COLO668 (cell line): ENCODE data around the gene CLK2.
A peak's percentile ranks its signal among the peaks of the same experiment; 100 is the strongest.
"Not testable (repeated sequence)": the region's sequence is repeated elsewhere in the genome, so short reads cannot be mapped to it uniquely, and the experiment has no call there.

ENCODE experiments used
- DNase-seq: peaks from one replicate; lab custom pipeline; 2025; ENCODE audit not compliant: unreplicated experiment; lab: John Stamatoyannopoulos, UW

The CLK2 gene

DNA sequence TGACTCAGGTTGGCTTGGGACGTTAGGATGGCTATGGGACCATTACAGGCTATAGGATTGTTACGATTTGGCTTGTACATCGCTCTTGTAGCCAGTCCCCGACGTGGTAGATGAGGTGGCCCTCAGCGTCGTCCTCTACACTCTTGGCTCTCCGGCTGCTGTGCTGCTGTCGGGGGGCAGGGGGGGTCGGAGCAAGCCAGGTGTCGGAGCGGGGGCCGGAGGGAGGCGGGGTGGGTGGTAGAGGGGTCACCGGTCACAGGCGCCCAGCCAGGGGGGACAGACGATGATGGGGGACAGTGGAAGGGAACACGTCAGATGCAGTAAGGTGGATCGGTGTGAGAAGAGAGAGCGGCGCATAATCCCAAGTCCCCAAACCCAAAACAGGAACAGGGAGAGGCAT lies 4.7 kb downstream of the CLK2 start:
- no peak for DNase-seq

DNA sequence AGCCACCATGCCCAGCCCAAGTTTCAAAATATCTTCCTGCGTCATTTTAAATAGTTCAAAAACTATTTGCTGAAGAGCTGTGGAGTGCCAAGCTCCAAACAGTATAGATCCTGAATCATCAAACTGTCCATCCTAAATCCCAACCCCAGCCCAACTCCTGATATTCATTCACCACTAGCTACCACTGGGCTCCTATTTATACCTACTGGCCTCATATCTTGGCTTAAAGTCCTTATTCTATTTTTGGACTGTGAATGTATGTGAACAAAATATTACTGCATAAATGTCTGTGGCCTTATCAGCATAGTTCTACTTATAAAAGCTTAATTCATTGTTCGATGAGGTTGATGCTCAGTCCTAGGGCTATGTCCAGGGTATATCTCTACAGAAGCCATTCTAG lies 5.9 kb downstream of the CLK2 start:
- no peak for DNase-seq

DNA sequence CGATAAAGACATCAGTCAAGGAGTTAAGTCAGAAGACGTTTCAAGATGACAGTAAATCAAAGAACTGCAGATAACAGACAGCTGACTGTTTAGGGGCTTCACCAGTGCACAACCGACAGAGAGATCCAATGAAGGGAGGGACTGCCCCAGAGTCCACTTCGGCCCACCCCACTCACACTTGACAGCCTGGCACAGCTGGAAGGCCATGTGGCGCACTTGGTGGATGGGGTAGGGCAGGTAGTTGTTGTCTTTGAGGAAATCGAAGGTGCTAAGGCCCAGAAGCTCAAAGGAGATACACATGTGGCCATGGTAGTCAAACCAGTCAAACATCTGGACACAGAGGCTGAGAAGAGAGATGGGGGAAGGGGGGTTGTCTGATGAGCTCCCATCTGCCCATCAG lies 6.8 kb downstream of the CLK2 start:
- no peak for DNase-seq

DNA sequence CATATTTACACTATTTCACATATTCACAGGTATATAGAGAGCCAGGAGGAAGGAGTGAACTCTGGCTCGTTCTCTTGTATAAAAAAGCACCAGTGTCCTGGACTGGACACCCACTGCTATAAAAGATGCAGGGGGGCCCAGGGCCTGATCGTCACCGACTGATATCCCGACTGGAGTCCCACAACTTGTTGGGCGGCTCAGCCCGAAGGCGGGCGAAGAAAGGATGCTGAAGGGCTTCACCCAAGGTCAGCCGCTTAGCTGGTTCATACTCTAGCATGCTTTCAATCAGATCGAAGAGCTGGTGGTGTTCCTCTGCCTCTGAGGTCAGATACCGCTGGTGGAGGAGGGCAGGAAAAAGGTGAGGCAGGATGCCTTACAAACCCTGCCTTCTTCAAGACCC lies 10.2 kb downstream of the CLK2 start:
- DNase-seq, result no peak

DNA sequence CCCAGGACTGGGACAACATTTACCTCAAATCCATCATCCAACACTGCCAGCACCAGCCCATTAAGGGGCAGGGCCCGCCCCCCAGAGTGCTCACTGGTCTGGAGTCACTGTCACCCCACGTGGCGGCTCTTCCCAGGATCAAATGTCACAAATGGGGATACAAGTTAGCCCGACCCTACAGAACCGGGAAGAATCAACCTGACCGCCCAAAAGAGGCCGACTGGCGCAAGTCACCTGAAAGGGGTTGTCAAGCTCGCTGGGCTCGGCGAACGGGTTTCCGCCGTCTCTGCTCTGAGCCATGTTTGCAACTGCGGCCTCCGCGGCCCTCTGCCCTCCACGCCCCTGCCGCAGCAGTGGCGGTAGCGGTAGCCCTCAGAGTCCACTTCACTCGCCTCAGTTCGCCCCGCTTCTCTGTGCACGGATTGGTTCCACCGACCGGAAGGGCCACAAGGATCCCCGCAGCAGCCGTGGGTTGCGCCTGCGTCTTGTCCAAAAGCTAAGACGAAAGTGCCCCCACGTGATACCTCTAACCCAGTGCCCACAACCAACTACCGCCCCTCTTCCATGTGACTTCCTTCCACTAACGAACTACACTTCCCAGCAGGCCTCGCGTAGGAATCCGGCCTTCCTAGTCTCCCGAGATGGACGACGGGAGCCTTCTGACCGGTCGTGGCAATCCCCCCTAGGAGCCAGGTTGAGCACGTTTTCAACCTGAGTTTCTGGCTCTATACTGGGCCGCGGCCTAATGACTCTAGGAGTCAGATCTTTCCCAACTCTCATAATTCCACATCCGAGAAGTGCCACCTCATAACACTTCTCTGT lies 11.2 kb downstream of the CLK2 start, which contains the start of gene SCAMP3:
Gene SCAMP3, minus strand, starts transcription at position 509 of the 822 bp plus-strand sequence. Its CDS starts 209 bp downstream, at position 300.
- DNase-seq, result peak; percentile 95

DNA sequence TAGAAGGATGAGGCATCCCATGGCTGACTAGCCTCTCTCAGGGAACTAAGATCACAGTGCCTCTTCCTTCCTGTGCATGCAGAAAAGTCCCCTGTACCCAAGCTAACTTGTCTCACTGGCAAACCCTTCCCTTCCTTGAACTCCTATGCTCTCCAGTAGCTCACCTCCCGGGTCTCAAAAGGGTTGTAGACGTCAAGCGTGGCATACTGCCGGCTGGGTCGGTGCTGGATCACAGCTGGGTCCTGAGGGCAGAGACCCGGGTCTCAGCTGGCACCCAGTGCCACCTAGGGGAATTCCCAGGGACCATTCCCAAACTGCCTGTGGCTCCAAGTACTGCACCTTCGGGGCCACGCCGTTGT lies 11.8 kb downstream of the CLK2 start:
- peak; percentile 72 for DNase-seq

DNA sequence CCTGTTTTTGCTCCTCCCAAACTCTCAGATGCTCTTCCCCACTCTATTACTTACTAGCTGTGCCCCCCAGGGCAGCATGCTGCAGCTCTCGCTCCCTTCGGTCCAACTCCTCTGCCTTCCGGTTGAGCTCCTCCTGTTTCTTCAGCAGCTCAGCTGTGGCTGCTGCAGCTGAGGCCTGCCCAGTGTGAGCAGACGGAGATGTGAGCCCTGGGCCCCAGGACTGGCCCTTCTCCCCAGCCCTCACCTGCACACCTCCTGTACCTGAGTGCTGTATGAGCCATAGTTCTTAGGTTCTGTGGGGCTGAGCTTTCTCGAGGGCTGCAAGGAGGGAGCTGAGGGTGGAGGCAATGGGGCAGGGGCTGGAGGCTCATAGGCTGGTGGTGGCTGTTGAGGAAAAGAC lies 13.0 kb downstream of the CLK2 start:
- DNase-seq, result no peak

DNA sequence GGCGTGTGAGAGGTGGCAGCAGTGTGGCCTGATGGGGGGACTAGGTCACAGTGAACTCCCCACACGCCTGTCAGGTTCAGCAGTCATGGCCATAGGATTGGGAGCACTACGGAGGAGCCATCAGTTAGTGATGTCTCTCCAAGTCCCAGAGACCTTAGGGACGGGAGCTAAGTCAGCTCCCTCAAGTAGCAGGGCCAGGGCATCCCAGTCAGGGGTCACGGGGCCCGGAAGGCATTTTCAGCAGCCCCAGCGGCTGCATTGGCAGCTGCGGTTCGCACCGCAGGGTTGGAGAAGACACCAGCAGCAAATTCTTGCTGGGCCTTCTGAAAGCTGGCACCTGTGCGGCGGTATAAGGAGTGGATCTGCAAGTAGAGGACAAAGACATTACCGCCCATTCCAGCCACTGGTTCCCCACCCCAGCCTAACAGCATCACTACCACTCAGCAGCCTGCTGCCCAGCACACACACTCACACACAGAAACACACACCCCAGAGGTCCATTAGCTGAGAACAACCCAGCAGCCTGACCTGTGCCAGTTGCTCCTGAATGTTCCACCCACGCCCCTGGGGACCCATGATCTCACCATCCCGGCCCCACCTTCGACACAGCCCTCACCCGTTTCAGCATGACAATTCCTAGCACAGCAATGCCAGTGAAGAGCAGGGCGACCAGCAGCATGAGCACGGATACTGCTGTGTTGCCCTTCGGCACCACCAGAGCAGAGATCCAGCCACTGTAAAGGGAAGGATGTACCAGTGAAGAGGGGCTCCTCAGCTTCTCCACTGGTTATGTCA lies 17.0 kb downstream of the CLK2 start:
- DNase-seq, result no peak

DNA sequence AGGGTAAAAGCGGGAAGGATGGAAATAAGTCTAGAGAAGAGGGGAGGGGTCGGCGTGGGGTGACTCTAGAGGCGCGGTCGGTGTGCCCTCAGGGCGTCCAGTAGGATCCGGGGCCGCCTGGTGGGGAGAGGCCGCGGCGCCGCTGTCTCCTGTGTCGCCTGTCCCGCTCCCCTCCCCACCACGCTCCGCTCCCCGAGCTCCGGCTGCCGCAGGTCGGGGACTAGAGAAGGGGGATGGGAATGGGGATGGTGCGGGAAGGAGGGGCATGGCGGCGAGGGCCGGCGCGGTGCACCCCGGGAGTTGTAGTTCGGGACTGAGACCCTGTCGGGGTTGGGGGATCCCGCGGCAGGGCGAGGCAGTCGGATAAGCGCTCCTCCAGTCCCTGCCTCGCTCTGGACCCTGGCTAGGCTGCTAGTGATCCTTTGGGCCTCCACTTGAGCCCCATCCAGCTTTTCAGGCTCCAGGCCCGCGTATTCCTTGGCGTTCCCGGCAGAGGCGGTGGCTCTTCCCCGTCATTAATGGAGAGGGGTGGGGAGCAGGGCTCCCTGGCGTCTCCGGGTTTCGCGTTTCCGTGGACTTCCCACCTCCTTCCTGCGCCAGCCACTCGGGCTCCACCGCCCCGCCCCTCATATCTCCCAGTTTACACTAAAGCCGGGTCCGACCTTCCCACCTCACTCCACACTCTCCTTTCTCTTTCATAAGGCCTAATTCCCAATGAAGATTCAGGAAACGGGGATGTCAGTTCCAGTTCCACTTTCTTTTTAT lies 17.9 kb downstream of the CLK2 start, which contains the start of gene ENTREP3:
Gene ENTREP3, minus strand, starts transcription at position 241 of the 765 bp plus-strand sequence. CDS start 606 bp downstream, outside the sequence.
- DNase-seq, result peak; percentile 89

DNA sequence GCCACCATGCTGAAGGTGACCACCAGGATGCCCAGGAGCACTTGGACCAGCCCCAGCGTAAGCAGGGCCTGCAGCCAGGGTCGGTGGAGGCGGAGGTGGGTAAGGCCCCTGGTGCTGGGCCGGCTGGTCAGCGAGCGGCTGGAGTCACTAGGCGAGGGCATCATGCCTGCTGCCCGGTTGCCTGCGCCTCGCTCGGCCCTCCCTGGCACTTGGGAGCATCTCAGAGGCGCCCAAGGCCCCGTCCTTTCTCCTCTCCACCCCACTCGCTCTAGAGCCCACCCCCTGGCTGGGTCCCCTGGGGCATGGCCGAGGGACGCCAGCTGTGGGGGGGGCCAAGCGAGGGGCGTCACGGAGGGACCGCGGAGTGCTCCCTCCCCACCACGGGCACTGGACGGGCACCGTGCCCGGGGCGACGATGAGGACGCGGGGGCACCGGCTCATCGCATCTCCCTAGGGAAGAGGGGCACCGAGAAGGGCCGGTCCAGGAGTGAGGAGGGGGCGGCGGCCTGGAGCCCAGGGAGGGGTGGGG lies 18.5 kb downstream of the CLK2 start:
- no peak for DNase-seq

DNA sequence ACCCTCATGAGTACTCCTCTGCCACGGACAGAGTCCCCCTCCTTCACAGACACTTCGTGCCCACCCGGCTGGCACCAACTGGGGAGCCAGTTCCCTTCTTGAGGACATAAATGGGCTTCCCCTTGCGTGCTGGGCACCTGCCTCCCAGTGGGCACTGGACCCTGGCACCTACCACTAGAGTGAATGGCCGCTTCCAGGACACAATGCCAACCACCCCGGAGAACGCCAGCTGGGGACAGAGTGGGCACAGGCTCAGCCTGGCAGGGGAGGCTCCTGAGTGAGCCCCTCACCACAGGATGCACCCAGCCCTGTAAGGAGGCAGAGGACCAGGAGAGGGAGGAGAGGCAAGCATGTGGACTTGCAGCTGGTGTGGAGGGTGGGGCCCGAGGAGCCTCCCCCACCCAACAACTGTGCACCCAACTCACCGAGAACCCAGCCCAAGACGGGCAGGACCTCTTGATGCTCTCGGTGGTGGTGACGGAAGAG lies 19.0 kb downstream of the CLK2 start:
- DNase-seq, result no peak

DNA sequence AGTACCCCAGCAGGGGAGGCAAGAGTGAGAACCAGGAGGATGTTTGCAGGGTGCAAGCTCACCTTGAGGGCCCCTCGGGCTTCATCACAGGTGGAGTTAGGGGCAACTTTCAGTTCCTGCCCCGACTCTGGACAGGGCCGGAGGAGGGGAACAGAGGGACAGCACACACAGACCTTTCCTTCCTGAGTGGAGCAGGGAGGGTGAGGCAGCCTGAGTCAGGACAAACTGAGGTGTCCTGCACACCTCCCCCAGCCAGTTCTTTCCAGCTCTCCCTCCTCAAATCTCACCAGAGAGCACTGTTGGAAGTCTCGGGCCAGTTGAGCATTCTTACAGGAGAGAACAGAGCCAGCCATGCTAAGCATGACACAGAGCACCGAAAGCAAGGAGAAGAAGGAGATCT lies 19.5 kb downstream of the CLK2 start:
- no peak for DNase-seq

DNA sequence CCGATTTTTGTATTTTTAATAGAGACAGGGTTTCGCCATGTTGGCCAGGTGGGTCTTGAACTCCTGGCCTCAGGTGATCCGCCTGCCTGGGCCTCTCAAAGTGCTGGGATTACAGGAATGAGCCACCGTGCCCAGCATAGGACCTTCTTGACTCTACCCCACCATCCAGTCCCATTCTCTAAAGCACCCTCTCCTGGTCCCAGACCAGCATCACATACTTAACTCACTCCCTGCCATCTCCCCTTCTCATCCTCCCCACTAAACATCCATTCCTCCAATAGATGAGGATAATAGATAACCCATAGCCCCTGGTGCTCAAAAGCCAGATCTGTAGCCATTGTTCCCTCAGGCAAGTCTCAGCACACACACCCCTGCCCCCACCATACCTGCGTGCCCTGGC lies 20.1 kb downstream of the CLK2 start:
- no peak for DNase-seq

DNA sequence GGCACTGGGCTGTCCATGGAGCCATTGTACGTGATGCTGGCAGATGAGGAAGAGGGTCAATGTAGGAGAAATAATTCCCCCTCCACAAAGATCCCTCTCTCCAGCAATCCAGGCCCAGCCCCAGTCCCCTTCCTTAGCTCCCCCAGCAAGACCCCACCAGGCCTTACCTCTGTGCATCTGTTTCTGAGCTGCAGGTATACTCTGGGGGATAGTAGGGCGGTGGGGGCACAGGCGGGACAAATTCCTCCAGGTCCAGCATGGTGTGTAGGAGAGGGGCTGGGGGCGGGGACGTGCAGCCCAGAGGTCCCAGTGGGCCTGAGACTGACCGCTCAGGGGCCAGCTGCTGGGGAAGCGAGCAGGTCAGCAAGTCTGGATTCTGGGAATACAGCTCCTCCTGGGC lies 21.7 kb downstream of the CLK2 start:
- no peak for DNase-seq

DNA sequence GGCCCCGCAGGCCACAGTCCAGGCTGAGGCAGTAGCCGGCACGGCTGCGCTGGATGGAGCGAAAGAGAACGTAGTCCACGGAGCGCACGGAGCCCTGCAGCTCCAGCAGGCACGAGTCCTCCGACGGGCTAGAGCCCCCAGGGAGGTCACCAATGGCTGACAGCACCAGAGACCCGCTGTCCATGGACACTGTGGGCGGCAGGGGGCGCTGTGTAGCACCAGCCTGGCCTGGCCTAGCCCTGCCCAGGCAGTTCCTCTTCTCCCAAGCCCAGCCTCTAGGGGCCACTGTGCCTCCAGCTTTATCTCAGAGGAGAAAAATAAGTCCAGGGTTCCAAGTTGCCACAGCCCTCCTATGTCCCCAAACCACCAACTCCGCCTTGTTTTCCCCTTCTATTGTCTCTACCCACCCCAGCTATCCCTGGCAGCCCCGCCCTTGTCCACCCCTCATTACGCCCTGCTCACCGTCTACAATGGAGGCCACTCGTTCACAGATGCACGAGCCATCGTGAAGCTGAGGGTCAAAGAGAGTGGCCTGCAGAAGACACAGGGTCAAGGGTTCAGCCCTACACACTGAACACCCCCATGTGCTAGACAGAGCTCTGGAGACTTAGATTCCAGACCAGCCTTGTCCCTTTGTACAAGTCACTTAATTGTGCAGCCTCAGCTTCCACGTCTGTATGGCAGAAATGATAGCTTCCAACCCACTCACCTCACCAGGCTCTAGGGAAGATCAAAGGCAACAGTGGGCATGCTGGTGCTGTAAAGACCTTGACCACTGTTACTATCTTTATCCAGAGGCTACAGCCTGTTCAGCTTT lies 22.5 kb downstream of the CLK2 start:
- DNase-seq, result peak; percentile 96

DNA sequence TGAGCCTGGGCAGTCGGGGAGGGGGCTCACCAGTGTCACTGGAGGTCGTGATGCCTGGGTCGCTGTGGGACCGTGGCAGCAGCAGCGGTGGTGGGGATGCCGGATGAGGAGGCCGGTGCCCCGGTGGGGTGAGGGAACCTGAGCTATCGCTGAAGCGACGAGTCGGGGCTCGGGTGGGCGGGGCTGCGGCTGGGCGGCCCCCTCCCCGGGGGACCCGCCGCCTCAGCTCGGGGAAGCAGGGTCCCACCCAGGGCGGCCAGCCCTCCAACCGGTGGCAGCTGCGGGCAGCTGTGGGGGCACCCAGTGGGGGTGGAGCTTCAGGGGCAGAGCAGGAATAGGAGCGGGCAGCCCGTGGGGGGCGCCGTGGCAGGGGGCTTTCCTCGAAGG lies 23.1 kb downstream of the CLK2 start:
- no peak for DNase-seq

DNA sequence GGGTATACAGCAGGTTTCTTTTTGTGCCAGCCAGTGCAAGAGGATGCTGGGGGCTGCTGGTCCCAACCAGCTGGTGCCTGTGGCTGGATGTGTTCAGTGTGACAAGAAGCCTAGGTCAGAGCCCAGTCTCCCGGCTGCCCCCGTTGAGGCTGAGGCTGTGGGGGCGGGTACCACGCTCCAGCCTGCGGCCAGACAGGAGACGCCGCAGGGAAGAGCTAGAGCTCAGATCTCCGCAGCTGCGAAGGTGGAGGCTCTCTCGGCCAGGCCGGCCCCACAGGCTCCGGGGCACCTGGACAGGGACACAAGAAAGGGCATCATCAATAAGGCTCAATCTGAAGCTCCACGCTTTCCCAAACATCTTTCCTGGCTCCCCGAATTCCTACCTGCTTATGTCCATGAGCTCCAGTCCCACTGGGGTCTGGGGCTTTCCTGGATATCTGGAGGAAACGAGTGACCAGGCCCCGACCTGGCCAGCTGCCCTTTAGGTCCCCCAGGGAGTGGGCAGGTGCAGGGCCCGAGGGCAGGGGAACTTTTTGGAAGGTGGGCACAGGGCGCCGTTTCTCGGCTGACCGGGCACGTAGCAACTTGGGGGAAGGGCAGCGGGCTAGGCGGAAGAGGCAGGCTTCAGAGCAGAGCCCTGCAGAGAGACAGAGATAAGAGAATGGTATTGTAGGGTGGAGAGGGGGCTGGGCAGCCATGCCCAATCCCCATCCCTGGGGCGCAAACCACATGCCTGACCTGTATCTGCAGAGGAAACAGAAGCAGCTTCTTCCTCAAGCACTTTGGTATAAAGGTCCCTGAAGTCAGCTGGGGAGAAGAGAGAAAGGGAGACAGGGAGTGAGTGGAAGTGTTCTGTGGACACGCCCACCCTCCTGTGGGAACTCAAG lies 25.4 kb downstream of the CLK2 start:
- no peak for DNase-seq

DNA sequence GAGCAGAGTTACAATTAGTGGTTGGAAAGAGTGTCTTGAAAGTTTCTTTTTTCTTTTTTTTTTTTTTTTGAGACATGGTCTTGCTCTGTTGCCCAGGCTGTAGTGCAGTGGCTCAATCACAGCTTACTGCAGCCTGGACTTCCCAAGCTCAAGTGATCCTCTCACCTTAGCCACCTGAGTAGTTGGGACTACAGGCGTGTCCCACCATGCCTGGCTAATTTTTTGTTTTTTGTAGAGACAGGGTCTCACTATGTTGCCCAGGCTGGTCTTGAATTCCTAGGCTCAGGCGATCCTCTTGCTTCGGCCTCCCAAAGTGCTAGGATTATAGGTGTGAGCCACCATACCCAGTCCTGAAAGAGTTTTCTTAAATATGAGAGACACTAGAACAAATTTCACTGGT lies 26.5 kb downstream of the CLK2 start:
- not testable (repeated sequence) for DNase-seq

DNA sequence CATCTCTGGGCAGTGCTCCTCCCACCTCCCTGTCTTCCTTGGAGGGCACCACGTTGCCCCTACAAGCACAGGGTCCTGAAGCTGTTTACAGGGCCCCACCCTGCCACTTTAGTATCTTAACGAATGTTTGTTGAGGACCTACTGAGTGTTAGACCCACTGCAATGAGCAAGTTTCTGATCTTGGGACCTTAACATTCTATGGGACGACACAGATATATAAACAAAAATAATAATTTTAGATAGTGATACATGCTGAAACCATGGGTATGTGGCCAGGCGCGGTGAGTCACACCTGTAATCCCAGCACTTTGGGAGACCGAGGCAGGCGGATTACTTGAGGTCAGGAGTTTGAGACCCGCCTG lies 28.2 kb downstream of the CLK2 start:
- DNase-seq, result no peak
